ENCODE results near the gene FOXI3.
A peak's percentile ranks its signal among the peaks of the same experiment; 100 is the strongest.

Gene FOXI3

DNA sequence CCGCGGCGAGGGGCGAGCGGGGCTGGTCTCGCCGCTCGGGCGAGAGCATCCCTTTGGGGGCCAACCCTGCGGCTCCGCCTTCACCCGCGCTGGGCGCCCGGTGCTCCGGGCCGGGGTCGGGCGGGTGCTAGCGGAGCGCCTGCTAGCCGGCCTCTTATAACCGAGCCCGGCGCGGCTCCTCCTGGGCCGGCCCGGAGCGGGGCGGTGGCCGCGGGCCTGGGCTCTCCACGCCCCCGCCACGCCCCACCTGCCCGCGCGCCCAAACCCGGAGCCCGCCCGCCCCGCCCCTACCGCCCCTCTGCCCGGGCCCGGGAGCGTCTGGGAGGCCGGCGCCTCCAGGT is at the start of gene FOXI3:
Gene FOXI3, minus strand, starts transcription at position 129 of the 341 bp plus-strand sequence. CDS start 158 bp downstream, outside the sequence.
- DNase-seq, result peak; percentile 61

DNA sequence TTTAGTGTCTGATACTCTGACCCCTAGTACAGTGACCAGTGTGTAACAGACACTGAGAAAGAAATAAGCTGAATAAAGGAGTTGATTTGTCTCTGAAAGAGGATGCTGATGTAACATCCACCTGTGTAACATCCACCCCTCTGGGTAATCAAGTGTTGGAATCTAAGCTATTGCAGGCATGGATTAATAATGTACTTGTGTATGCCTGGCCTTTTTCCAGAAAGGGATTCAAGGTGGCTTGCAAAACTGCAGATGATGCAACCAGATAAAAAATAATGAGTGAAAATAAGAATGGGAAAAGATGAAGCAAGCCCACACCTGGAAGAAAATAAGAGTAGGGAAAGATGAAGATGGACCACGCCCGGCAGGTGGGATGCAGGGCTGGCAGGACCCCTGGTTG is 48.2 kb upstream of the FOXI3 start:
- no peak for DNase-seq

DNA sequence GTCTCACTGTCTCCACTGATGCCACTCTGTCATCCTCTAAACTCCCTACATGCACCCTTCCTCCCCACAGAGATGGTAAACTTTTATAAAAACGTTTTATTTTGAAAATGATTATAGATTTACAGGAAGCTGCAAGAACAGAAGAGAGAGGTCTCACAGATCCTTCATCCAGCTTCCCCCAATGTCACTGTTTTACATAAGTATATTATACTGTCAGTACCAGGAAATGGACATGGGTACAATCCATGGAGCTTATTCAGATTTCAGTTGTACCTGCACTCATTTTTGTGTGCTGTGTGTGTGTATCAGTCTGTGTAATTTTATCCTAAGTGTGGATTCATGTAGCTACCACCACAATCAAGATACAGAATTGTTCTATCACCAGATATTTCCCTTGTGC is 46.7 kb upstream of the FOXI3 start:
- no peak for DNase-seq

DNA sequence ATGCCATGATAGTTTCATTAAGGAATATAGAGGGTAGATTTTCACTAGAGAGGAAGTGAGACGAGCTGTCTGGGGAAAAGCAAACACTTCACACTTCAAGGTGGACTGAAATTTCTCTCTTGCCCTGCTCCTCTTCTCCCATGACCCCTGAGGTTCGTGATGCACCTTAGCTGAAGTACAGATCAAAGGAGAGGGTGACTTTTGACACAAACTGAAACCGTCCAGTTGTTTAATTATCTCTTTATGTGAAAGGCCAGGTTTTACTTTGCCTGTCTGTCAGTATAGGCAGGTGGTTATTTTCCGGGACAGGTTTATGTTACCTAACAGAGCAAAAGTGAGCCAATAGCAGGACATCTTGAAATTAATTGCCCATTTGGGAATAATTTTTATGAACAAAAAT is 41.0 kb upstream of the FOXI3 start:
- no peak for DNase-seq

DNA sequence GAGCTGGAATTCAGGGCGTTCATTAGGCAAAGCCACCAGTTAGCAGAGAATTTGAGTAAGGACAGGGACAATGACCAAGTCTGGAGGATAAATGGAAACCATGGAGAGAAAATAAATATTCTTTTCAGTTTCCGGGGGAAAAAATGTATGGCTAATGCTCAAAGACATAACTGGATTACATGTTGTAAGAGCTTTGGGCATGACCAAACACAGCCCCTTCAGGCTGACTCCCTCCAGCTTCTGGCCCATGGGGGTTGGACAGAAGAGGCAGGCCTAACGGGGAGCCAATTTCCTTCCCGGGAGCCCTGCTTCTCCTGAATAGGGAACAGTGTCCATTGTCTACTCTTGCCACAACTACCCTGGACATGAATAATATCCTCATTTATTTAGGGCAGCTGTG is 39.5 kb upstream of the FOXI3 start:
- no peak for DNase-seq

DNA sequence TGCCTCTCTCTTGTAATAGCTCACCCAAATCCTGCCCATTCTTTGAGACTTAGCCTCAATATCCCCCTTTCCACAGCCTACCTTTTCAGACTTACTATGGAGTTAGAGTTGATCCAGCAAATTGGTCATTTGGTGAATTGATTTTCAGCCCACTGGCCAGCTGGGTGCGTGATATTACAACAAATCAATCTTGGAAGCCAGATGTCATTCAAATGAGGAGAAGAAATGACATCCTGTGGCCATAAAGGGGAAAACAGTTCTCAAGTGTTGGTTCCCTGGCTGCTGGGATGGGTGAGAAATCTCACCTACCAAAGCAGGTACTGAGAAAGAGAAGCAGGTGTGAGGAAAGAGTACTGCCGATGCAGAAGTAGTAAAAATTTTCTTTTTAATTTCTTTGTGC is 36.7 kb upstream of the FOXI3 start:
- DNase-seq, result no peak

DNA sequence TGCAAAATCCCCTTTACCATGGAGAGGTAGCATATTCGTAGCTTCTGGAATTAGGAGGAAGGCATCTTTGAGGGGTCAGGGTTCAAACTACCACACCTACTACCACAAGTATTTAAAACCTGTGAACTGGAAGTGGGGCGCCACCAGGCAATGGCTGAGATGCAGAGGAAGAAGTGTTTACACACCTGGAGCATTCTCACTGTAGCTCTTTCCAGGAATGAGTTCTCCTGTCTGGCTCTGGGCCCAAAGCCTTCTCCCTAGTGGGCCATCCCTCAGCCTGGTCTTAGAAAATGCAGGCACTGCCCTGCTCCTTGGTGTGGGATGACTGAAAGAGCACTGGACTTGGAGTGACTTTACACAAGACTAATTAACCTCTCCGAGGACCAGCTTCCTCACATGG is 30.7 kb upstream of the FOXI3 start:
- no peak for DNase-seq

DNA sequence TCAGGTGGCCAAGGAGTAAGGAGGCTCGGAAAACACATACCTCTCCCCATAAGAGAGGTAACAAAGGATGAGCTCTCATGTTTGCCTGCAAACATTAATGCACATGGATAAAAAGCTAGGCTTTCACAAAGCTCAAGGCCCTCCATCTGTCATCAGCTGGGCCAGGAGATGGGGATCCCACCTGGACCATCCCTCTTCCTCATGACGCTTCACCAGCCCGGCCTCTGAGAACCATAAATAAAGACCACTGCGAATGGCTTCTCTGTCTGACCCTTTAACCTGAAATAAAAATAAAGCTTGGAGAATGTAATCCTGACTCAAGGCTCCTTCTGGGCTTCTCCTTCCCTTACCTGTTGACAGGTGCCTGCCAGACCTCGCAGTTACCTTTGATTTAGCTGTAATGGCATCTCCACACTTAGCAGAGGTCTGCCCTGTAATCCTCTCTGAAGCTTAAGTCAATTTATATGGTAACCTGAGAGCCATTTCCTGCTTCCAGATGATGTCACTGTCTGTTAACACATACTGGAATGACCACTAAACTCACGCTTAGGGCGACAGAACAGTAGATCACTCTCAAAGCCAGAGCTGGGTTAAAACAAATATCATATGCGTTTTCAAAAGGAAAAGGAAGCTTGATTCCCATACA is 29.3 kb upstream of the FOXI3 start:
- DNase-seq, result no peak

DNA sequence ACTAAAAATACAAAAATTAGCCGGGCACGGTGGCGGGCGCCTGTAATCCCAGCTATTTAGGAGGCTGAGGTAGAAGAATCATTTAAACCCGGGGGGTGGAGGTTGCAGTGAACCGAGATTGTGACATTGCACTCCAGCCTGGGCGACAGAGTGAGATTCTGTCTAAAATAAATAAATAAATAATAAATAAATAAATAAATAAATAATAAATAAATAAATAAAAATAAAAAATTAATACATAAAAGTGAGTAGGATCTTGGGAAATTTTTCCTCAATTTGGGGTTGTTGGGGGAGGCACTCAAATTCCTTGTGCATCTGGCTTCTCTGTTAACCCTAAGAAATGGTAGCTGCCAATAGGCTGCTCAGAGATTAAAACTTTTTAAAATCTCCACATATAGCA is 20.3 kb upstream of the FOXI3 start:
- DNase-seq, result no peak

DNA sequence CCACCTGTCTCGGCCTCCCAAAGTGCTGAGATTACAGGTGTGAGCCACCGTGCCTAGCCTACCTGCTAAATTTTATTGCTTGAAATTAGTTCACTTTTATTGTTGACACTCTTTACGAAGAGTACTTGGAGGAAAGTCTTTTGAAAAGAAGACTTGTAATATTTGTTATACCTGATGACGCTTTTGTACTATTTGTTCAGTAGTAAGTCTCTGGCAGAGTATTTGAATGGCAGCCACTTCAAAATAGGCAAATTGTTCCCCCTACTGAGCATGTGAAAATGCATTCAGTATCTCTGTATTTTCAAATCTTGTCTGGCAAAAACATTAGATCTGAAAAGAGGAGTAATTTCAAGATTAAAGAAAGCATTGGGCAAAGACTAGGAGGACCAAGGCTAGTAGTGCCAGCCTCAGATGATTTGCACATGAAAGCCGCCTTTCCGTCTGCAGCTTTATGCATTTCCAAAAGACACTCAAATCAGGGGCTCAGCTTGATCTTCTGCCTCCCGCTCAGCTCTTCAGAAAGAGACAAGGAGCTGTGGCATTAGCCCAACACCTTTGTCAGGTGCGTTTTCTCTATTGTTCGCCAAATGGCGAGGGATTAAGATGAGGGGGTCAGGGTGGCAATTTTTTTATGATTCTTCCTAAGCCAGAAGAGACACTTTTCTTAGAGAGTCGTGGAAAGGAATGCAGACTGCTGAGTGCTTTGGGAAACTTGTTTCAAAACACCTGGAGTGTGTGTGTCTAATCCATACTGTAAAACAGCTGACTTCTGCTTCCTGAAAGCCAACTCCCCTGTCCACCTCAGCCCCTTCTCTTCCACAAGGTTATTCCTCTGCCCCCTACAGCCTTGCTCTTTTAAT is 18.8 kb upstream of the FOXI3 start:
- DNase-seq, result no peak

DNA sequence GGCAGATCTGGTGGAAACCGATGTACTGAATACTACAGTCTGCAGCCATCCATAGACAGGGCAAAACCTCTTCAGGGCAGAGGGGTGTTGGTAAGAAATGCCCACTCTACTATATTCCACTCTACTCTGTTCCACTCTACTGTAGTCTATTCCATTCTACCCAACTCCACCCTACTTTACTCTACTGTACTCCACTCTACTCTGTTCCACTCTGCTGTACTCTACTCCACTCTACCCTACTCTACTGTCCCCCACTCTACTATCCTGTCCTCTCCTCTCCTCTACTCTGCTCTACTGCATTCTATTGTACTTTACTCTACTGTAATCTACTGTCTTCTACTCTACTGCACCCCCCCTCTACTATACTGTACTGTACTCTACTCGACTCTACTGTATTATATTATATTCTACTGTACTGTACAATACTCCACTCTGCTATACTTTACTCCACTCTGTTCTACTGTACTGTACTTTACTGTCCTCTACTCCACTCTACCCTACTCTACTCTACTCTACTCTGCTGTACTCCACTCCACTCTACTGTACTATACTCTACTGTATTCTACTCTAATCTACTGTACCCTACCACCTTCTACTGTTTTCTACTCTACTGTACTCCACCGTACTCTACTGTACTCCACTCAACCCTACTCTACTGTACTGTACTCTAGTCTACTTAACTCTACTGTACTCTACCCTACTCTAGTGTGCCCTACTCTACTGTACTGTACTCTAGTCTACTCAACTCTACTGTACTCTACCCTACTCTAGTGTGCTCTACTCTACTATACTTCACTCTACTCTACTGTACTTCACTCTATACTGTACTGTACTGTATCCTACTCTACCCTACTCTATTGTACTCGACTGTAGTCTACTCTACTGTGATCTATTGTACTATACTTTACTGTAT is 17.0 kb upstream of the FOXI3 start:
- DNase-seq, result no peak

DNA sequence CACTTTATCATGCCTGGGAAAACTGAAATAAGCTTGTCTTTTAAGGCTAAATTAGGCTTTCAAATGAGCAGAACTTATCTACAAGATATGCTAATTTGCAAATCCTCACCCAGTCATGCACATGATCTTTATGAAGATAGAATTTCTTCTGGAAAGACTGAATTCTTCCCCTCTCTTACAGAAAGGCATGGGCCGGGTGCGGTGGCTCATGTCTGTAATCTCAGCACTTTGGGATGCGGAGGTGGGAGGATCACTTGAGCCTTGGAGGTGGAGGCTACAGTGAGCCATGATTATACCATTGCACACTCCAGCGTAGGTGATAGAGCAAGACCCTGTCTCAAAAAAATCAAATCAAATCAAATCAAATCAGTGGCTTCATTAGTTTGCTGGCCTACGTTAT is 11.7 kb upstream of the FOXI3 start:
- DNase-seq, result no peak

DNA sequence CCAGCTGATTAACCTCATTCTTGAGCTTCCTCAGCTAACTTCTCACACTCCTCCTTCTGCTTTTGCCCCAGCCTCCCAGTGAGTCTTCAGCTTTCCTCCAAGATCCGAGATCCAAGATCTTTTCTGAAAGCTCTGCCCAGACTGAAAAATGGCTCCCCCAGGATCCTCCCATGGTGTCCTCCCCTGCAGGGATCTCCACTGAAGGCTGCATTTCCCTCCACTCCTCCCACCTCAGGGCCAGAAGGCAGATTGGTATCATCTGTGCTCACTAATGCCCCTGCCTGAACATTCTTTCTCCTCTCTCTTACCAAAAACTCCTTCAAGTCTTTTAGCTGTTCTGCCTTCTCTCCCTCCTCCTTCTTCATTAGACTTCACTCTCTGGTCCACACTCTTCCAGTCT is 6.1 kb upstream of the FOXI3 start:
- no peak for DNase-seq

DNA sequence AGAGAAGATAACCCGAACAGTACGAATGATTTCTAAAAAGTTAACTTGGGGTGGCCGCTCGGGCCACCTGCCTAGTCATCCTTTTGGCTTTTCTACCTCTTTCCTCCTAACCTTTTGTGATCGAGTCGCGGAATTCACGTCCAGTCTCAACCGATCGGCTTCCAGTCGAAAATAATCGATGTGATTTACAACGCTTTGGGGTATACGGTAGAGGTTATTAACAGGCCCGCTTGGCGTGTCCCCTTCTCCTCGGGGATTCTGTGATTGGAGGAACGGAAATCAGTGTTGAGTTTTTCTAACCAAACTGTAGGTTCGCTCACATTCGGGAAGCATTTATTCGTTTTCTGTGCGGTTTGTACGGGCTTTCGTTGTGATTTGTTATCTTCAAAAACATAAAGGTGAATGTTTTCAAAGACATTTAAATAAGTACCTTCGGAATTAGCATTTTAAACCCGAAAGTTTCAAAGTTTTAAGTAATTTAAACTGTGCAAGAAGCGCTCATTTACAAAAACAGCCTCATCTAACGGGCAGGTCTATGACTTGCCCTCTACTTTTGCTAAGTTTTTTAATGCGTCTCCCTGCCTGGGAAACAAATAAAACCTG is 588 bp upstream of the FOXI3 start:
- DNase-seq, result no peak

DNA sequence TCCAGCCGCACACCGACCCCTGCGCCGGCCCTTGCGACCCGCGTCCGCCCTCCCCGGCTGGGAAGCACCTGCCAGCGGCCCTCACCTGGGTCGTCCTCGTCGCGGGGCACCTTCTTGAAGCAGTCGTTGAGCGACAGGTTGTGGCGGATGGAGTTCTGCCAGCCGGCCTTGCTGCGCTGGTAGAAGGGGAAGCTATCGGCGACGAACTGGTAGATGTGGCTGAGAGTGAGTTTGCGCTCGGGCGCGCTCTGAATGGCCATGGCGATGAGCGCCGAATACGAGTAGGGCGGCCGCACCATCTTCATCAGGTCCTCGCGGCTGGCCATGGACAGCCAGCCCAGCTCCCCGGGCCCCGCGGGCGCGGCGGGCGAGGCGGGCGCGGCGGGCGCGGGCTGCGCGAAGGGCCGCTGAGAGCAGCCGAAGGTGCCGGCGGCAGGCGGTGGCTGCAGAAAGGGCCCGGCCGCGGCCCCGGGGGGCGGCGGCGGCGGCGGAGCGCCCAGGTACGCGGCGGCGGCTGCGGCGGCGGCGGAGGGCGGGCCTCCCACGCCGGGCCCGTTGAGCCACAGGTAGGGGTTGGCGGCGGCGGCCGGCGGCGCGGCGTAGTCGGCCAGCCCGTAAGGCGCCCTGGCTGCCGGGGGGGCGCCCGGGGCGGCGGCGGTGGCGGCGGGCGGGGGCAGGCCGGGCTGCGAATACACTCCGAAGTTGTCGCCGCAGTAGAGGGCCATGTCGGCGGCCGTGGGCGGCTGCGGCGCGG is 505 bp downstream of the FOXI3 start:
- peak; percentile 27 for DNase-seq

DNA sequence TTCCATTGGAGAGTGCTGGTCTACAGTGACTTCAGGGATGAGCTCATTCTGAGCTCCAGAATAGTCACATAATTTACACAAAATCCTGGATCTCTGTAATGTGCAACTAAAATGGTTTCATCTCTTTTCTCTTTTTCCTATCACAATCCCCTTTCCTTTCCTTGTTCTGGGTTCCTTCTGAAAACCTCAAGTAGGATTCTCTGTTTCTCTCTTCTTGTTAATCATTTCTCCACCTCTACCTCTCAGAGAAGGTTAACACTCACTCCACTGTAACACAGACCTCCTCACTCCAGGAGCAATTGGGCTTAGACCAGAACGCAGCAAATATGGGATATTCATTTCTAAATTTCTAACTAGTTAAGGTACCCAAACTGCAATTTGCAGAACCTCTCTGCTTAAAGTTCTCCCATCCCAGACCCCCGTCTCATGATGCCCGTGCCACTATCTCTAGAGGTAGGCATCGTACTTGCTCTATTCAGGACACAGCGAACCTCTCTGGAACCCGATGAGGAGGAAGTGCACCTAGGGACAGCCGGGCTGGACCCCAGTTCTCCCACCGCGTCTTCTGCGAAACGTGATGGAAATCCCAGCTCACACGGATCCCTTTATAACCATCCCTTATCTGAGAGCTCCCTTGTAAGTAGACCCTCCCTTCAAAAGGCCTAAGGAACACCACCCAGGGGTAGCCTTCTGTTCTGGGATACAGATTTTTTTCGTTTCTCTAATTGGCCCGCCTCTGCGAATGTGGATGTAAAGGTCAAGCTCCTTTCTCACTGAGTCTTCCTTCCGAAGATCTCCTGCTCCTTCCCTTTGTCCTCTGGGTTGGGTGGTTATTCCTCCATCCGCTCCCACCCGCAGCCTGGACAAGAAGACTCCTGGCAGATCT is 1.3 kb downstream of the FOXI3 start:
- DNase-seq, result peak; percentile 27

DNA sequence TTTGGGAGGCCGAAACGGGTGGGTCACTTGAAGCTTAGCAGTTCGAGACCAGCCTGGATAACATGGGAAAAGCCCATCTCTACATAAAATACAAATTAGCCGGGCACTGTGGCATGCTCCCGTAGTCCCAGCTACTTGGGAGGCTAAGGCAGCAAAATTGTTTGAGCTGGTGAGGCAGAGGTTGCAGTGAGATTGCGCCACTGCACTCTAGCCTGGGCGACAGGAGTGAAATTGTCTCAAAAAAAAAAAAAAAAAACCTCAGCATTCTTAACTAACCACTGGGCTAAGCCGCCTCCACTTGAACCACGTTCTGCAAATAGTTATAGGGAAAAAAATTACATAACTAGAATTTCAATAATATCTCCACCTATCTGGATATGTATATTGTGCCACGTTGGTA is 2.3 kb downstream of the FOXI3 start:
- no peak for DNase-seq

DNA sequence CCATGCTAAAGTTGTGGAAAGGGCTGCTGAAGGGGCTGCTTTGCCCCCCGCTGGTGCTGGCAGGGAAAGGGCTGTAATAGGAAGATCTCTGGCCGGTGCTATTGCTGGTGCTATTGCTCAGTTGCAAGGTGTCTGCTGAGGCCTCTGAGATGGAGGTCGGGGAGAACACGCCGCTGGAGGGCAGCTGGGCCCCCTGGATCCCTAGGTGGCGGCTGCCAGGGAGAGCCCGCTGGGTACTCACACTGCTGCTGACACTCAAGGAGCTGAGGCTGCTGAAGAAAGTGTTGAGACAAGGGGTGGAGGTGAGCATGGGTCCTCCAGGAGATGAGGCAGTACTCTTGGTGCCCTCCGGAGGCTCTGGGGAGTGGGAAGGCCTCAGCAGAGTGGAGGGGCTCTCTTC is 4.2 kb downstream of the FOXI3 start:
- no peak for DNase-seq

DNA sequence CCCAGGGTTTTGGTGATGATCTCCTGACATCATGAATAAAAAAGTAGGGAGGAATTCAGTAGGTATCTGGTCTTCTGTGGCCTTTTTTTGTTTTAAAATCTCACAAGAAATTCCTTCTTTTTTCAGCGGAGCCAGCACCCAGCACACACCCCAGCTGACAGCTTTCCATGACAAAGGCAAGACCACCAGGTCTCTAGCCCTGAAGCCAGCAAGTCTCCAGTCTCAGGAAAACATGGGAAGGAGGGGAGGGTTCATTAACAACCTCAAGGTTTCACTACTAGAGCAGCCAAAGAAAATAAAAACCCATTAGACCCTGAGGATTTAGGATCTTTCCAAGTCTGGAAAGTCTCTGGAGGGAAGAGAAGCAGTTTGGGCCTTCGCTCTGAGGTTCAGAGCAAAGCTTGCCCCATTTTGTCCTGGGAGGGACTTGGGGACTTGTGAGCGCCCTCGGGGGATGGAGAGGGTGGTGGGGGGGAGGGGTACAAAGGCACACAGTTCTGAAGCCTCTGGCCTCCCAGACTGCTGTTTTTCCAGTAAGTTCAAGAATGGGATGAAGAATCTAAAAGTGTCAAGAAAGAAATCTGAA is 9.0 kb downstream of the FOXI3 start:
- no peak for DNase-seq

DNA sequence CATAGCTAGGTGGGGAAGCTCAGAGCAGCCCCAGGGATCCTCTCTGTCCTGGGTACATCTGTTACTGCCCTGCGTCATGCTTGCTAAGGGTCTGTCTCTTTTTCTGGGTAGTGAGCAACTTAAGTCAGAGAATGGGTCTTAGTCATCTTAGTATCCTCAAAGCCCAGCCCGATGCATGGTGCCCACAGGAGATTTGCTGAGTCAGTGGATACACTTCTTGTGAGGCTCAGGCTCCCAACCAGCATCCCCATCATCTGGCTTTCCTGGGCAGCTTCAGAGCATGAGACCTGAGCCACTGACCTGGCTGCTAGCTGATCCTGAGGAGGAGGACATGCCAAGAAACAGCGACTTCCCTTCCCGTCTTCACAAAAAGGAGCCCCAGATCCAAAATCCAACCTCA is 10.0 kb downstream of the FOXI3 start:
- no peak for DNase-seq

DNA sequence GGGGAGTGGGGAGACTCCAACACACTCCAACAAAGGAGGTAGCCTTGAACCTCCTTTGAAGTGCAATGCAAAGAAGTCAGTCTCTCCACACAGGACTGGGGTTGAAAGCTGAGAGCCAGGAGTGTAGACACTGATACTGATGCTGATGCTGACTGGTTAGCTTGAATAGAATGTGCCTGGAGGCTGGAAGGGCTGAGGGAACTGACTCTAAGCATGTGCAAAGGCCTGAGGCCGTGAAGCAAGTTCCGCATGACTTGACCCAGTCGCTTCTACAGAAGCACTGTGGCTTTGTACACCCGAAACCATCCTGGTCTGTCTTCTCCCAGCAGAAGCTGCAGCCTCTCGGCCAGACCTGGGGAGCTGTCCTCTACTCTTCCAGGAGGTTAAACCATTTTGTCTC is 10.4 kb downstream of the FOXI3 start:
- no peak for DNase-seq
